ENCODE measurements around the gene RECK.

The RECK gene

GRCh38 chr9:36011379-36011778, 25.3 kb upstream of the RECK start:
- H3K36me3 ChIP-seq (replicated peaks) = no peaks in the 10 kb centered on the region
- in situ Hi-C loops (cut with MboI; ENCODE audit: low sequenced_read_pairs) = no loop called here
- H3K9me3 ChIP-seq = no peaks in the 10 kb centered on the region
- H3K4me1 ChIP-seq = no peaks in the 10 kb centered on the region; the same call in 1 of the 2 replicates
- no peak overlapping the region for H3K4me3 ChIP-seq
- H3K27me3 ChIP-seq (ENCODE audit: low read depth) = peaks cover 34% of the 10 kb centered on the region
- no peak for DNase-seq (ENCODE audit: low spot score in 2 of 2)

- DNase-seq (ENCODE audit: low spot score in 2 of 2) = no peak
- H3K4me3 ChIP-seq = no peak overlapping the region
- H3K27me3 ChIP-seq (ENCODE audit: low read depth) = no peaks in the 10 kb centered on the region; the same call in 1 of the 2 replicates
- H3K4me1 ChIP-seq = no peaks in the 10 kb centered on the region
- no peaks in the 10 kb centered on the region for H3K9me3 ChIP-seq
- in situ Hi-C loops (cut with MboI; ENCODE audit: low sequenced_read_pairs) = loop anchor here (5.0 kb wide), 1 partner anchor 60 kb away; the partner anchor contains the start of gene OR2S2
- H3K36me3 ChIP-seq (replicated peaks) = no peaks in the 10 kb centered on the region
Measured at GRCh38 chr9:36017278-36017677, 19.4 kb upstream of the RECK start.

DNA sequence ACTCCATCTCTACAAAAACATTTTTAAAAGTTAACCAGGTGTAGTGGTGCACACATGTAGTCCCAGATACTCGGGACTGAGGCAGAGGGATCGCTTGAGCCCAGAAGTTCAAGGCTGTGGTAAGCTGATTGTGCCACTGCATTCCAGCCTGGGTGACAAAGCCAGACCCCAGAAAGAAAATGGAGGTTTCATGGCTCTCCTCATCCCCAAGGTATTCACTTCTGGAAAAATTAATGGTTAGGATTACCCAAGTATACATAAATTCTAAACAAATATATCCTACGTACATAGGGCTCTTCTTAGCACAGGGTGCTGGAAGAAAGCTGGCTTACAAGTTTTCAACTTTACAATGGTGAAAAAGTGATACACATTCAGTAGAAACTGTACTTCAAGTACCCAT, 18.6 kb upstream of the RECK start:
- Histone ChIP-seq H3K4me1 (no peaks in the 10 kb centered on the region), H3K27me3 (ENCODE audit: low read depth) (no peaks in the 10 kb centered on the region; the same call in 1 of the 2 replicates), H3K4me3 (no peak overlapping the region), H3K9me3 (no peaks in the 10 kb centered on the region), H3K36me3 (replicated peaks) (no peaks in the 10 kb centered on the region)
- DNase-seq (ENCODE audit: low spot score in 2 of 2) = no peak
- in situ Hi-C loops (cut with MboI; ENCODE audit: low sequenced_read_pairs) = loop anchor here (5.0 kb wide), 1 partner anchor 61 kb away; the partner anchor contains the start of gene OR2S2

- no peaks in the 10 kb centered on the region for H3K36me3 ChIP-seq (replicated peaks)
- H3K9me3 ChIP-seq = no peaks in the 10 kb centered on the region
- DNase-seq (ENCODE audit: low spot score in 2 of 2) = no peak
- in situ Hi-C loops (cut with MboI; ENCODE audit: low sequenced_read_pairs) = loop anchor here (5.0 kb wide), 1 partner anchor 62 kb away; the partner anchor contains the start of gene OR2S2
- no peaks in the 10 kb centered on the region; the same call in 1 of the 2 replicates for H3K27me3 ChIP-seq (ENCODE audit: low read depth)
- no peak overlapping the region for H3K4me3 ChIP-seq
- H3K4me1 ChIP-seq = no peaks in the 10 kb centered on the region
Measured at GRCh38 chr9:36018891-36019720, 17.6 kb upstream of the RECK start.

- DNase-seq (ENCODE audit: low spot score in 2 of 2) = no peak
- in situ Hi-C loops (cut with MboI; ENCODE audit: low sequenced_read_pairs) = loop anchor here (10.0 kb wide), 2 partner anchors 63 to 117 kb away; partner anchors contain the start of genes HRCT1 and SPAAR
- Histone ChIP-seq H3K9me3 (no peaks in the 10 kb centered on the region), H3K36me3 (replicated peaks) (no peaks in the 10 kb centered on the region), H3K27me3 (ENCODE audit: low read depth) (no peaks in the 10 kb centered on the region), H3K4me3 (no peak overlapping the region), H3K4me1 (peaks cover 3% of the 10 kb centered on the region; the same call in 1 of the 2 replicates)
Measured at GRCh38 chr9:36021968-36022367, 14.7 kb upstream of the RECK start.

DNA sequence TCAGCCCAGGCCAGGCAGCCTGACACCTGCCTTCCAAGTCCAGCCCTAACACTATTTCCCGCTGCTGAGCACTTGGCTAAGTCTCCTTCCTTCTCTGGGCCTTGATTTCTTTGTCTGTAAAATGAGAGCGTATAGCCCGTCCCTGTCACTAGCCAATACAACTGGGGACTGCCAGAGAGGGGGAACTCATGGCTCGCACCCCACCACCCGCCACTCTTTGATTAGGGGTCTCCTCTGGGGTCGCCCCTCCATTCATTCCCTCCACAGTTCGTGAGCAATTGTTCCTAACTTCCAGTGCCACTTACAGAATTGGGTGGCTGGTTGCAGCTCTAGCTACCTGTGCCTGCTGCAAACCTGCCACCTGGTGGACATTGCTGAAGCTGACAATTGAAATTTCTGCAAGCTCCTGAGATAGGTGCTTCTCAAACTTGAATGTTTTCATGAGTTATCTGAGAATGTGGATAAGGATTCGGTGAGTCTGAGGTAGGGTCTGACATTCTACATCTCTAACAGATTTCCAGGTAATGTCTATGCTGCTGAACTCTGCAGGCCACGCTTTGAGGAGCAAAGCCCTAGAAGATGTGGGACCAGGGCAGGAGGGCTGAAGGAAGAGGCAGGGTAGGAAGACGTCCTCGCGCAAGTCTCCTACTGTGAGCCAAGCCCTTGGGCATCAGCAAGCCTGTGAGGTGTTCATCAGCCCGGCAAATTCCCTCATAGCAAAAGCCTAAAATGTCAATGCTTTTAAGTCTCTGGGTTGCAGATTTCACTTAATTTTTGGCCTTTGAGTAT, 13.3 kb upstream of the RECK start:
- no peak overlapping the region for H3K4me3 ChIP-seq
- H3K27me3 ChIP-seq (ENCODE audit: low read depth) = no peaks in the 10 kb centered on the region
- in situ Hi-C loops (cut with MboI; ENCODE audit: low sequenced_read_pairs) = loop anchor here (10.0 kb wide), 2 partner anchors 61 to 119 kb away; partner anchors contain the start of genes HRCT1 and SPAAR
- H3K4me1 ChIP-seq = peaks cover 3% of the 10 kb centered on the region; the same call in 1 of the 2 replicates
- DNase-seq (ENCODE audit: low spot score in 2 of 2) = peak; percentile 66 to 79
- no peaks in the 10 kb centered on the region for H3K9me3 ChIP-seq
- no peaks in the 10 kb centered on the region for H3K36me3 ChIP-seq (replicated peaks)

- Histone ChIP-seq H3K4me1 (peaks cover 7% of the 10 kb centered on the region; the same call in 1 of the 2 replicates), H3K36me3 (replicated peaks) (no peaks in the 10 kb centered on the region), H3K27me3 (ENCODE audit: low read depth) (peaks cover 3% of the 10 kb centered on the region; the same call in 1 of the 2 replicates), H3K4me3 (no peak overlapping the region), H3K9me3 (no peaks in the 10 kb centered on the region)
- no peak for DNase-seq (ENCODE audit: low spot score in 2 of 2)
- in situ Hi-C loops (cut with MboI; ENCODE audit: low sequenced_read_pairs) = loop anchor here (10.0 kb wide), 2 partner anchors 59 to 121 kb away; partner anchors contain the start of genes HRCT1 and SPAAR
Measured at GRCh38 chr9:36025746-36026145, 11.0 kb upstream of the RECK start.

DNA sequence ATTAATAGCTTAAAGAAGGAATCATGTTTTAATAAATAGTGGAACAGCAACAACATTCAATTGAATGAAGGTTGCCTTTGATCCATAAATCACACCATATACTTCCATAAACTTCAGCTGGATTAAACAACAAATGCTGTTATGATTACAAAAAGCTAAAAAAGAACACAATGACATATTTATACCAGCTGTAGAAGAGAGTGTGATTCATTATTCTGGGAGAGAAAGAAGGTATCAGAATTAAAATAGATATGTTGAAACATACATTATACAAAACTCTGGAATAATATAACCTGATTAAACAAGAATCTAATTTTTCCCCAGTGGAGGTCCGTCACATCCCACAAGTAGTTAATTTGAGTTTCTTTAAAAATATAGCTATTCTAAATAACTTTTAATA, 7.5 kb upstream of the RECK start:
- H3K27me3 ChIP-seq (ENCODE audit: low read depth) = peaks cover 3% of the 10 kb centered on the region; the same call in 1 of the 2 replicates
- no peak for DNase-seq (ENCODE audit: low spot score in 2 of 2)
- in situ Hi-C loops (cut with MboI; ENCODE audit: low sequenced_read_pairs) = loop anchor here (10.0 kb wide), 2 partner anchors 56 to 124 kb away; partner anchors contain the start of genes HRCT1 and SPAAR
- peaks cover 7% of the 10 kb centered on the region; the same call in 1 of the 2 replicates for H3K4me1 ChIP-seq
- no peaks in the 10 kb centered on the region for H3K36me3 ChIP-seq (replicated peaks)
- H3K9me3 ChIP-seq = no peaks in the 10 kb centered on the region
- H3K4me3 ChIP-seq = no peak overlapping the region

DNA sequence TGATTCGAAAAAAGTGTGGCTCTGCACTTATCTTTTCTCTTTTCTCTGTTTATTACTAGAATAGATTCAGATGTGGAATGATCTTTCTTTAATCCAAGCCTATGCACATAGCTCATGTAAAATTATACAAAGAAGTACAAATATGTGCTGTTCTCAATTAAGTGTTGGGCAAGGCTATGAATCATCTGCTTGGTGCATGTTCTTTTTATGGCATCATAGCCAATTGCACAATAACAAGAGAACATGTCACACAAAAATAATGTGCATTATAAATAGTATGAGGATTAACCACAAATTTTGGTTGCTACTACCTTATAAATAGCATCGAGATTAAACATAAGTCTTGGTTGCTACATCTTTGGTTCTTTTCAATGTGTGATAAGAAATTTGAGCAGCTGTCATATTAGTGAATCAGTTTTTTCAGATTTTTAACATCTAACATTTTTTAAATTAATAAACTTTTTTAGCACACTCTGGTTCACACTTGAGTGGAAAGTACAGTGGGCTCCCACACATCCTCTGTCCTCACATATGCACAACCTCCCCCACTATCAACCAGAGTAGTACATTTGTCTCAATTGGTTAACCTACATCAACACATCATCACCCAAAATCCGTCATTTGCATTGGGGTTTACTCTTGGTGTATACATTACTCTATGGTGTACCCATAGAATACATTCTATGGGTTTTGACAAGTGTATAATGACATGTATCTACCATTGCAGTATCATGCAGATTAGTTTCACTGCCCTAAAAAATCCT, 6.8 kb upstream of the RECK start:
- in situ Hi-C loops (cut with MboI; ENCODE audit: low sequenced_read_pairs) = loop anchor here (10.0 kb wide), 2 partner anchors 55 to 125 kb away; partner anchors contain the start of genes HRCT1 and SPAAR
- Histone ChIP-seq H3K27me3 (ENCODE audit: low read depth) (peaks cover 3% of the 10 kb centered on the region; the same call in 1 of the 2 replicates), H3K9me3 (no peaks in the 10 kb centered on the region), H3K4me1 (peaks cover 7% of the 10 kb centered on the region; the same call in 1 of the 2 replicates), H3K4me3 (no peak overlapping the region), H3K36me3 (replicated peaks) (no peaks in the 10 kb centered on the region)
- no peak for DNase-seq (ENCODE audit: low spot score in 2 of 2)

DNA sequence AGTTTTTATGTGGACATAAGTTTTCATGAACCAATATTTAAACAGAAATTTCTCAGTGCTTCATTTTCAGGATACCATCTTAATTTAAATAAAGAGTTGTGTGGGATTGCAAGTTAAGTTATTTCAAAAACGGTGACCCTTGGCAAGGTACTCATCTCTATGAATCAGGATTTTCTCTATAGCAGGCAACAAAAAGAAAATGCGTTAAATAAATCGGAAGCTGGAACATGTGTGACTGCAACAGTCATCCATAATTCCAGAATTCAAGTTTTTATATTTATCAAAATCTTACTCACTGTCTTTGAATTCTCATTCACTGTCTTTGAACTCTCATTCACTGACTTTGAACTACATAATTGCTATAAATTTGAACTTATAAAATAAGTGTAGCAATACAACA, 5.8 kb upstream of the RECK start:
- in situ Hi-C loops (cut with MboI; ENCODE audit: low sequenced_read_pairs) = no loop called here
- Histone ChIP-seq H3K4me3 (no peak overlapping the region), H3K4me1 (peaks cover 5% of the 10 kb centered on the region; the same call in 1 of the 2 replicates), H3K9me3 (no peaks in the 10 kb centered on the region), H3K27me3 (ENCODE audit: low read depth) (peaks cover 3% of the 10 kb centered on the region; the same call in 1 of the 2 replicates), H3K36me3 (replicated peaks) (no peaks in the 10 kb centered on the region)
- DNase-seq (ENCODE audit: low spot score in 2 of 2) = no peak

- no peaks in the 10 kb centered on the region for H3K9me3 ChIP-seq
- DNase-seq (ENCODE audit: low spot score in 2 of 2) = no peak
- no peak overlapping the region for H3K4me3 ChIP-seq
- H3K4me1 ChIP-seq = peaks cover 4% of the 10 kb centered on the region; the same call in 1 of the 2 replicates
- peaks cover 3% of the 10 kb centered on the region; the same call in 1 of the 2 replicates for H3K27me3 ChIP-seq (ENCODE audit: low read depth)
- in situ Hi-C loops (cut with MboI; ENCODE audit: low sequenced_read_pairs) = no loop called here
- H3K36me3 ChIP-seq (replicated peaks) = no peaks in the 10 kb centered on the region
Measured at GRCh38 chr9:36031774-36032555, 4.7 kb upstream of the RECK start.

- DNase-seq (ENCODE audit: low spot score in 2 of 2) = no peak
- no peaks in the 10 kb centered on the region for H3K9me3 ChIP-seq
- H3K27me3 ChIP-seq (ENCODE audit: low read depth) = peaks cover 3% of the 10 kb centered on the region; the same call in 1 of the 2 replicates
- no peak overlapping the region for H3K4me3 ChIP-seq
- H3K36me3 ChIP-seq (replicated peaks) = no peaks in the 10 kb centered on the region
- in situ Hi-C loops (cut with MboI; ENCODE audit: low sequenced_read_pairs) = no loop called here
- peaks cover 12% of the 10 kb centered on the region for H3K4me1 ChIP-seq
Measured at GRCh38 chr9:36033788-36034187, 2.9 kb upstream of the RECK start.

All from HAP-1 (cell line).